LNCaP clone FGC (cell line): ENCODE measurements around the gene OSBPL8.
"Not testable (repeated sequence)": the region's sequence is repeated elsewhere in the genome, so short reads cannot be mapped to it uniquely, and the experiment has no call there.

ENCODE experiments used
- DNase-seq: peaks from one replicate; pipeline ENCODE4 v3.0.0-alpha.2; 2011; ENCODE audit warnings: low read depth
- H3K4me3 ChIP-seq: 2 replicates; pipeline ENCODE4 v1.5.1; 2011; ENCODE audit warnings: mild to moderate bottlenecking, low read depth, low read length, control low read depth
- TF ChIP-seq, protein P1 (sequence below): IDR thresholded peaks from 2 replicates; pipeline ENCODE4 v1.5.1; 2012; ENCODE audit warnings: mild to moderate bottlenecking; ENCODE audit not compliant: control insufficient read depth, insufficient read depth; ENCODE audit errors: extremely low read depth

Gene OSBPL8

DNA sequence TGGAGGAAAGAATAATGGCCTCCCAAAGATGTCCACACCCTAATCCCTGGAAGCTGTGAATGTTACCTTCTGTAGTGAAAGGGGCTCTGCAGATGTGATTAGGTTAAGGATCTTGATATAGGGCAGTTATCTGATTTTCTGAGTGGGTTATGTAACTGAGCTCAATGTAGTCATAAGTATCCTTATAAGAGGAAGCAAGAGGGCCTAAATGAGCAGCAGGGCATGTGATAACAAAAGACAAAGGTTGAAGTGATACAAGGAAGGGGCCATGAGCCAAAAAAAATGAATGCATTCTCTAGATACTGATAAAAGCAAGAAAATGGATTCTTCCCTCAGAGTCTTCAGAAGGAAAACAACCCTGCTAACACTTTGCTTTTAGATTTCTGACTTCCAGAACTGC, 78.8 kb downstream of the OSBPL8 start:
- TF ChIP-seq, protein P1, sequence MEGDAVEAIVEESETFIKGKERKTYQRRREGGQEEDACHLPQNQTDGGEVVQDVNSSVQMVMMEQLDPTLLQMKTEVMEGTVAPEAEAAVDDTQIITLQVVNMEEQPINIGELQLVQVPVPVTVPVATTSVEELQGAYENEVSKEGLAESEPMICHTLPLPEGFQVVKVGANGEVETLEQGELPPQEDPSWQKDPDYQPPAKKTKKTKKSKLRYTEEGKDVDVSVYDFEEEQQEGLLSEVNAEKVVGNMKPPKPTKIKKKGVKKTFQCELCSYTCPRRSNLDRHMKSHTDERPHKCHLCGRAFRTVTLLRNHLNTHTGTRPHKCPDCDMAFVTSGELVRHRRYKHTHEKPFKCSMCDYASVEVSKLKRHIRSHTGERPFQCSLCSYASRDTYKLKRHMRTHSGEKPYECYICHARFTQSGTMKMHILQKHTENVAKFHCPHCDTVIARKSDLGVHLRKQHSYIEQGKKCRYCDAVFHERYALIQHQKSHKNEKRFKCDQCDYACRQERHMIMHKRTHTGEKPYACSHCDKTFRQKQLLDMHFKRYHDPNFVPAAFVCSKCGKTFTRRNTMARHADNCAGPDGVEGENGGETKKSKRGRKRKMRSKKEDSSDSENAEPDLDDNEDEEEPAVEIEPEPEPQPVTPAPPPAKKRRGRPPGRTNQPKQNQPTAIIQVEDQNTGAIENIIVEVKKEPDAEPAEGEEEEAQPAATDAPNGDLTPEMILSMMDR: no peak
- no peak overlapping the region for H3K4me3 ChIP-seq
- DNase-seq: no peak

DNA sequence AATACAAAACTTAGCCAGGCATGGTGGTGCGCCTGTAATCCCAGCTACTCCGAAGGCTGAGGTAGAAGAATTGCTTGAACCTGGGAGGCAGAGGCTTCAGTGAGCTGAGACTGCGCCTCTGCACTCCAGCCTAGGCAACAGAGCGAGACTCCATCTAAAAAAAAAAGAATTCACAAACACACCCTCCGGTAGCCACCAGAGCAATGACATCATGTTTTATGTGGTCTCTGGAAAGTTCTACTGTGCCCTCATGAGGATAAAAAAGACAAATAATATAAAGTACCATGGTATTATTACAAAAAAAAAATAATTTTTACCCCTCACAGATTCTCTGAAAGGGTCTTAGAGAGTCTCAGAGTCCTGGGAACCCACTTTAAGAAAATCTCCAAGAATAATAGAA, 81.5 kb downstream of the OSBPL8 start:
- no peak for DNase-seq
- TF ChIP-seq, protein P1: no peak
- H3K4me3 ChIP-seq: no peak overlapping the region

DNA sequence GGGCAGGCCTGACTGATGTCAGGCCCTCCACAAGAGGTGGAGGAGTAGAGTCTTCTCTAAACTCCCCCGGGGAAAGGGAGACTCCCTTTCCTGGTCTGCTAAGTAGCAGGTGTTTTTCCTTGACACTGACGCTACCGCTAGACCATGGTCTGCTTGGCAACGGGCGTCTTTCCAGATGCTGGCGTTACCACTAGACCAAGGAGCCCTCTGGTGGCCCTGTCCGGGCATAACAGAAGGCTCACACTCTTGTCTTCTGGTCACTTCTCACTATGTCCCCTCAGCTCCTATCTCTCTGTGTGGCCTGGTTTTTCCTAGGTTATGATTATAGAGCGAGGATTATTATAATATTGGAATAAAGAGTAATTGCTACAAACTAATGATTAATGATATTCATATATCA, 86.7 kb downstream of the OSBPL8 start:
- H3K4me3 ChIP-seq, DNase-seq: not testable (repeated sequence)
- TF ChIP-seq, protein P1: 0 out of 2 replicates have a peak, but pooled peaks have one; percentile 22

DNA sequence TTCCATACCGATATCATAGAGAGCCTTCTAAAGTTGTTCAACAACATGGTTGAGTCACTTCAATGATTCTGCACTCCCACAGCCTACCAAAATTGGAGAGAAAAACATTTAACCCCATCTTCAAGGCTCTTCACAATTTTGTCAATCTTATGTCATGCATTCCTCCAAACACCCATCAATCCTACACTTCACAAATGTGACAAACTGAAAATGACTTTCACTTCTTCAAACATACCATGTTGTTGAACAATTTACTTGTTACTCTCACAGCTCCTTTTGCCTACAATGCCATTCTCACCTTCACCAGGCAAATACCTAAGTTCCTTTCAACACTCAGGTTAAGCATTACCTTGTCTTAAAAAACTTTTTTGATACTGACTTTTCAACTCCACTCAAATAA, 88.0 kb downstream of the OSBPL8 start:
- H3K4me3 ChIP-seq: no peak overlapping the region
- no peak for DNase-seq
- TF ChIP-seq, protein P1: no peak

DNA sequence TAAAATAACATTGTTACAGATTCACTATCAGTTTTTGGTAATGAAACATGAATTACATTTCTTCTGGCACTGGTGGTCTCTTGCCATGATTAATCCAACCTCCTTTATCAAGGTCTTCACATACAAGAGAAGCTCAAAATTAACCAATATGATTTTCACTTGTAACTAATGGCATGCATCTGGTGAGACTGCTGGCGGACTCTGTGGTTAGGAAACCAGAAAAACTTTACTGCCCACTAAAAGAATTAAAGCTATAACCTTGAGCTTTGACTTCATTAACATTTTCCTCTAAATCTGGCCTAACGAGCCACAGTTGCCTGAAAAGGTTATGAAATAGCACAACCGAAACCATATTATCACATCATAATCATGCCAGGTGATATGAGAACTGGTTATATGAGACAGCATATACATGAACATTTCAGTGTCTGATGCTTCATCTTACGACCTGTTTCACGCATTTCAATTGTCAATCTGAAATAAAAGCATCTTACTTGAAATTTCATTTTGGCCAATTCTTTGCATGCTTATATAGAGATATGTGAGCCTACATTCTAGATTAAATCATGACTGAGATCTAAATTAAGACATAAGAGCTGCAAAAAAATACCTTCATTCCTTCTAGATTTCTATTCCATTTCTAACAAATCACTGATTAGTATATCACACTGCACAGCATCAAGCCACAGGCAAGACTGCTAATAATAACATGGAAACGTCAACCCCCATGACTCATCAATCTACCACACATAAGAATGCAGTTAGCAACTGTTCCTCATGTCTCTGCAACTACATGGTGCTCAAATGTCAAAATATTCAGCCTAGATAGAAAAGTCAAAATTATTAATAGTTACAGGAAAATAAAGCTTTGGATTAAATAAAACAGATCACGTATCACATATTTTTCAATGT, 89.3 kb downstream of the OSBPL8 start:
- no peak for DNase-seq
- TF ChIP-seq, protein P1: no peak
- no peak overlapping the region for H3K4me3 ChIP-seq

DNA sequence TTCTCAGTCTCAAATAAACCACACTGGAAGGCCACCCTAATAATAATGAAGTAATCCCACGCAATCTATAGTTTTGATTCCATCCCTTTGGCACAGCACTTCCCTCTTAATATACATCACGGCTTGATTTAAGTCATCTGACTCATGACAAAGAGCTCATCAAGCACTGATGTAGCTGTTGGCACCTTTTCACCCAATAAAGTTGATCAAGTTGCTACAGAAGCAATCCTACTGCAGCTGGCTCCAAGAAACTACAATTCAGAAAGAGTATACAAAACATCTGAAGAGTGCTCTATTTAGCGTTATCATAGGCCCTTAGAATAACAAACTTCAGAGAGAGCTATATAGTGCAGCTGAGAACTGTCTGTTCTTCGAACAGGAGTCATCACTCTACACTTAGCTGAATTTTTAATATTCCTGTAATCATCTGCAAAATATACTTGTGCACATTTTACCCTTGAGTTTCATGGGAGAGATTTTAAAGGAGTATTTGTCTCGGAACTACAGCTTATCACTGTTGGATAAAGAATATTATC, 94.9 kb downstream of the OSBPL8 start:
- H3K4me3 ChIP-seq: no peak overlapping the region
- TF ChIP-seq, protein P1: no peak
- no peak for DNase-seq
